ENCODE measurements around the gene PSRC1.

GRCh38 chr1:109243860-109244552 is 38.9 kb downstream of the PSRC1 start:
- no peak for TF ChIP-seq CTCF (IDR thresholded peaks at IDR 0.05)
- no peak for TF ChIP-seq POLR2A (IDR thresholded peaks at IDR 0.05)
